Measurements from ENCODE around the gene TMEM272. TPM values are rescaled to one million over a fixed set of nuclear protein-coding genes. Genes with fewer than 3 reads are reported as not detected.

Gene TMEM272
- total and polyA plus RNA-seq, 2 experiments from 2014 or later, result 0.11 to 0.76 TPM

- TF ChIP-seq, protein P1, sequence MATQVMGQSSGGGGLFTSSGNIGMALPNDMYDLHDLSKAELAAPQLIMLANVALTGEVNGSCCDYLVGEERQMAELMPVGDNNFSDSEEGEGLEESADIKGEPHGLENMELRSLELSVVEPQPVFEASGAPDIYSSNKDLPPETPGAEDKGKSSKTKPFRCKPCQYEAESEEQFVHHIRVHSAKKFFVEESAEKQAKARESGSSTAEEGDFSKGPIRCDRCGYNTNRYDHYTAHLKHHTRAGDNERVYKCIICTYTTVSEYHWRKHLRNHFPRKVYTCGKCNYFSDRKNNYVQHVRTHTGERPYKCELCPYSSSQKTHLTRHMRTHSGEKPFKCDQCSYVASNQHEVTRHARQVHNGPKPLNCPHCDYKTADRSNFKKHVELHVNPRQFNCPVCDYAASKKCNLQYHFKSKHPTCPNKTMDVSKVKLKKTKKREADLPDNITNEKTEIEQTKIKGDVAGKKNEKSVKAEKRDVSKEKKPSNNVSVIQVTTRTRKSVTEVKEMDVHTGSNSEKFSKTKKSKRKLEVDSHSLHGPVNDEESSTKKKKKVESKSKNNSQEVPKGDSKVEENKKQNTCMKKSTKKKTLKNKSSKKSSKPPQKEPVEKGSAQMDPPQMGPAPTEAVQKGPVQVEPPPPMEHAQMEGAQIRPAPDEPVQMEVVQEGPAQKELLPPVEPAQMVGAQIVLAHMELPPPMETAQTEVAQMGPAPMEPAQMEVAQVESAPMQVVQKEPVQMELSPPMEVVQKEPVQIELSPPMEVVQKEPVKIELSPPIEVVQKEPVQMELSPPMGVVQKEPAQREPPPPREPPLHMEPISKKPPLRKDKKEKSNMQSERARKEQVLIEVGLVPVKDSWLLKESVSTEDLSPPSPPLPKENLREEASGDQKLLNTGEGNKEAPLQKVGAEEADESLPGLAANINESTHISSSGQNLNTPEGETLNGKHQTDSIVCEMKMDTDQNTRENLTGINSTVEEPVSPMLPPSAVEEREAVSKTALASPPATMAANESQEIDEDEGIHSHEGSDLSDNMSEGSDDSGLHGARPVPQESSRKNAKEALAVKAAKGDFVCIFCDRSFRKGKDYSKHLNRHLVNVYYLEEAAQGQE (IDR thresholded peaks at IDR 0.05; ENCODE audit: unreplicated experiment), result no peak
- TF ChIP-seq NANOG (IDR thresholded peaks at IDR 0.05; ENCODE audit: borderline replicate concordance), result no peak
Observed at GRCh38 chr13:51826606-51827005, 18.4 kb downstream of the TMEM272 start (continued).

DNA sequence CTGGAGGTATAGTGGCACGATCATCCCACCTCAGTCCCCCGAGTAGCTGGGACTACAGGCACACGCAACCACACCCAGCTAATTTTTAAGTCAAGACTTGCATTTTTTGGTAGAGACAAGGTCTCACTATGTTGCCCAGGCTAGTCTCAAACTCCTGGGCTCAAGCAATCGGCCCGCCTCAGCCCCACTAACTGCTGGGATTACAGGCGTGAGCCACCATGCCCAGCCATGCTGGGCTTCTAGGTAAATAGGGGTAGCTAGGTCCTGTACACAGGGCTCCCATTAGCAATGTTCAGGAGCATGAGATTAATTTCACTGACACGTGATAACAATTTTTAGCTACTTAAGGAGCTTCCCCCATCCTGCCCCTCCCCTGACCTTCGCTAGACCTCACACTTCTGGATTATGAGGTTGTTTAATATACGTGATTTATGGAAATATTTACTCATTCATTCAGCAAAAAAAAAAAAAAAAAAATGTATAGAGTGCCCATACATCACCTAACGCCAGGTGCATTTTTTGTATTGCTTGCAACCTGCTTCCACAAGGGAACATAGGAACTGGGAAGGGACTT, 19.2 kb downstream of the TMEM272 start:
- H3K36me3 Mint-ChIP-seq (ENCODE audit: low read depth), result no peaks in the 10 kb centered on the region
- no peaks in the 10 kb centered on the region for H3K9me3 Mint-ChIP-seq
- H3K27ac Mint-ChIP-seq, result no peak overlapping the region
- H3K27me3 Mint-ChIP-seq (ENCODE audit: insufficient read depth, low read depth, poor library complexity), result no peaks in the 10 kb centered on the region
- H3K9me2 ChIP-seq (ENCODE audit: insufficient read depth), result no peaks in the 10 kb centered on the region
- H3K4me3 ChIP-seq, result no peak overlapping the region
- H3F3A ChIP-seq (replicated peaks; ENCODE audit: low read depth), result no peaks in the 10 kb centered on the region
- H3K4me2 ChIP-seq, result no peak overlapping the region
- 0 out of 2 replicates have a peak, but pooled peaks cover 3% of the 10 kb centered on the region for H3K4me1 ChIP-seq (ENCODE audit: insufficient read depth)
- H3K4me1 Mint-ChIP-seq, result peaks cover 22% of the 10 kb centered on the region
- H3K4me3 Mint-ChIP-seq, result no peak overlapping the region
- H3K27me3 ChIP-seq (ENCODE audit: insufficient read depth), result no peaks in the 10 kb centered on the region
- ATAC-seq, result no peak
- no peaks in the 10 kb centered on the region for H3K36me3 ChIP-seq (ENCODE audit: insufficient read depth)
- H4K20me1 ChIP-seq (replicated peaks; ENCODE audit: insufficient read depth), result no peaks in the 10 kb centered on the region
- no peak overlapping the region for H3K27ac ChIP-seq (ENCODE audit: low read depth)
- no peaks in the 10 kb centered on the region for H3K79me2 ChIP-seq (replicated peaks; ENCODE audit: insufficient read depth)
- DNase-seq (ENCODE audit: low spot score), result no peak
- no peak overlapping the region for H2AFZ ChIP-seq
- TF ChIP-seq ZNF331 (CRISPR knock-in tag; IDR thresholded peaks at IDR 0.05; ENCODE audit: low read depth) (no peak), ZNF462 (CRISPR knock-in tag; IDR thresholded peaks at IDR 0.05) (no peak), ZNF114 (CRISPR knock-in tag; IDR thresholded peaks at IDR 0.05) (no peak), ETS1 (IDR thresholded peaks at IDR 0.05) (no peak)
- TF ChIP-seq, protein P2, sequence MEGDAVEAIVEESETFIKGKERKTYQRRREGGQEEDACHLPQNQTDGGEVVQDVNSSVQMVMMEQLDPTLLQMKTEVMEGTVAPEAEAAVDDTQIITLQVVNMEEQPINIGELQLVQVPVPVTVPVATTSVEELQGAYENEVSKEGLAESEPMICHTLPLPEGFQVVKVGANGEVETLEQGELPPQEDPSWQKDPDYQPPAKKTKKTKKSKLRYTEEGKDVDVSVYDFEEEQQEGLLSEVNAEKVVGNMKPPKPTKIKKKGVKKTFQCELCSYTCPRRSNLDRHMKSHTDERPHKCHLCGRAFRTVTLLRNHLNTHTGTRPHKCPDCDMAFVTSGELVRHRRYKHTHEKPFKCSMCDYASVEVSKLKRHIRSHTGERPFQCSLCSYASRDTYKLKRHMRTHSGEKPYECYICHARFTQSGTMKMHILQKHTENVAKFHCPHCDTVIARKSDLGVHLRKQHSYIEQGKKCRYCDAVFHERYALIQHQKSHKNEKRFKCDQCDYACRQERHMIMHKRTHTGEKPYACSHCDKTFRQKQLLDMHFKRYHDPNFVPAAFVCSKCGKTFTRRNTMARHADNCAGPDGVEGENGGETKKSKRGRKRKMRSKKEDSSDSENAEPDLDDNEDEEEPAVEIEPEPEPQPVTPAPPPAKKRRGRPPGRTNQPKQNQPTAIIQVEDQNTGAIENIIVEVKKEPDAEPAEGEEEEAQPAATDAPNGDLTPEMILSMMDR (conservative IDR thresholded peaks at IDR 0.05; ENCODE audit: low read depth in 2 of 2), result no peak
- TF ChIP-seq, protein P1 (IDR thresholded peaks at IDR 0.05; ENCODE audit: unreplicated experiment), result no peak

Measured in GM23338 (cell line).